ENCODE results near the gene MTA1.
A peak's percentile ranks its signal among the peaks of the same experiment; 100 is the strongest.

MTA1 gene

GRCh38 chr14:105491366-105491973 is 71.8 kb downstream of the MTA1 start:
- 1% methylated on average over 48 of the region's 53 CpGs for WGBS (ENCODE audit: insufficient coverage)
- DNase-seq, result peak; percentile 75 to 83 (median 82)
- no peaks in the 10 kb centered on the region for H3K9me3 ChIP-seq (ENCODE audit: control extremely low read depth in 1 of 5, control insufficient read depth in 4 of 5, insufficient read depth in 2 of 5, low read depth in 1 of 5, low read length in 4 of 5)
- CTCF ChIA-PET, result interaction anchor here (1.5 to 5.2 kb wide), 3 partner anchors 10 to 118 kb away, joined by 3 to 68 read pairs (median 21); no protein-coding TSS in a partner anchor
- H3K27me3 ChIP-seq (replicated peaks in 2 of 5; ENCODE audit: control insufficient read depth in 4 of 5, insufficient read depth in 5 of 5, low read length in 4 of 5), result peaks cover 0 to 22% (median 2%) of the 10 kb centered on the region in 5 experiments
- peaks cover 0 to 48% (median 45%) of the 10 kb centered on the region in 4 experiments for H3K4me1 ChIP-seq (ENCODE audit: control extremely low read depth in 1 of 4, control insufficient read depth in 4 of 4, insufficient read depth in 4 of 4, low read length in 3 of 4)
- H3K4me3 ChIP-seq (ENCODE audit: control insufficient read depth in 1 of 7, extremely low read depth in 1 of 7, insufficient read depth in 4 of 7, low read depth in 2 of 7, low read length in 6 of 7), result peak overlapping the region; percentile 43 to 83 (median 75)
- peaks cover 2 to 16% (median 6%) of the 10 kb centered on the region in 4 experiments for H3K36me3 ChIP-seq (ENCODE audit: control insufficient read depth in 4 of 4, insufficient read depth in 4 of 4, low read length in 3 of 4)
- H3K27ac ChIP-seq (ENCODE audit: insufficient read depth in 1 of 2, low read depth in 1 of 2, low read length in 2 of 2, poor library complexity in 1 of 2, severe bottlenecking in 2 of 2), result peak overlapping the region; percentile 70 to 88
- POLR2A ChIA-PET, result interaction anchor here (2.6 kb wide), 1 partner anchor 10 kb away, joined by 23 read pairs; no protein-coding TSS in a partner anchor

GRCh38 chr14:105492031-105492970 is 72.7 kb downstream of the MTA1 start:
- Histone ChIP-seq H3K36me3 (ENCODE audit: control insufficient read depth in 4 of 4, insufficient read depth in 4 of 4, low read length in 3 of 4) (peaks cover 2 to 16% (median 6%) of the 10 kb centered on the region in 4 experiments), H3K4me1 (ENCODE audit: control extremely low read depth in 1 of 4, control insufficient read depth in 4 of 4, insufficient read depth in 4 of 4, low read length in 3 of 4) (peaks cover 0 to 40% (median 37%) of the 10 kb centered on the region in 4 experiments), H3K4me3 (ENCODE audit: control insufficient read depth in 1 of 7, extremely low read depth in 1 of 7, insufficient read depth in 4 of 7, low read depth in 2 of 7, low read length in 6 of 7) (peak overlapping the region in 3 of 7 experiments; percentile 79 to 83 (median 83)), H3K27me3 (replicated peaks in 2 of 5; ENCODE audit: control insufficient read depth in 4 of 5, insufficient read depth in 5 of 5, low read length in 4 of 5) (peaks cover 0 to 14% (median 2%) of the 10 kb centered on the region in 5 experiments), H3K9me3 (ENCODE audit: control extremely low read depth in 1 of 5, control insufficient read depth in 4 of 5, insufficient read depth in 2 of 5, low read depth in 1 of 5, low read length in 4 of 5) (no peaks in the 10 kb centered on the region), H3K27ac (ENCODE audit: insufficient read depth in 1 of 2, low read depth in 1 of 2, low read length in 2 of 2, poor library complexity in 1 of 2, severe bottlenecking in 2 of 2) (no peak overlapping the region)
- ChIA-PET POLR2A (no interaction called here), CTCF (interaction anchor here (1.5 to 5.2 kb wide), 3 partner anchors 11 to 119 kb away, joined by 3 to 68 read pairs (median 21); no protein-coding TSS in a partner anchor)
- WGBS (ENCODE audit: insufficient coverage), result 95% methylated on average over 21 of the region's 24 CpGs
- no peak for DNase-seq

GRCh38 chr14:105492971-105493871 is 73.6 kb downstream of the MTA1 start:
- Histone ChIP-seq H3K36me3 (ENCODE audit: control insufficient read depth in 4 of 4, insufficient read depth in 4 of 4, low read length in 3 of 4) (peaks cover 2 to 16% (median 6%) of the 10 kb centered on the region in 4 experiments), H3K9me3 (ENCODE audit: control extremely low read depth in 1 of 5, control insufficient read depth in 4 of 5, insufficient read depth in 2 of 5, low read depth in 1 of 5, low read length in 4 of 5) (no peaks in the 10 kb centered on the region), H3K27me3 (replicated peaks in 2 of 5; ENCODE audit: control insufficient read depth in 4 of 5, insufficient read depth in 5 of 5, low read length in 4 of 5) (peaks cover 0 to 5% (median 0%) of the 10 kb centered on the region in 5 experiments), H3K4me1 (ENCODE audit: control extremely low read depth in 1 of 4, control insufficient read depth in 4 of 4, insufficient read depth in 4 of 4, low read length in 3 of 4) (peaks cover 0 to 31% (median 28%) of the 10 kb centered on the region in 4 experiments), H3K27ac (ENCODE audit: insufficient read depth in 1 of 2, low read depth in 1 of 2, low read length in 2 of 2, poor library complexity in 1 of 2, severe bottlenecking in 2 of 2) (no peak overlapping the region), H3K4me3 (ENCODE audit: control insufficient read depth in 1 of 7, extremely low read depth in 1 of 7, insufficient read depth in 4 of 7, low read depth in 2 of 7, low read length in 6 of 7) (no peak overlapping the region)
- WGBS (ENCODE audit: insufficient coverage), result 95% methylated on average over 12 of the region's 20 CpGs
- POLR2A ChIA-PET, result no interaction called here
- CTCF ChIA-PET, result interaction anchor here (1.5 to 5.2 kb wide), 3 partner anchors 11 to 120 kb away, joined by 3 to 68 read pairs (median 21); no protein-coding TSS in a partner anchor
- DNase-seq, result no peak

- no peak overlapping the region for H3K4me3 ChIP-seq (ENCODE audit: control insufficient read depth in 1 of 7, extremely low read depth in 1 of 7, insufficient read depth in 4 of 7, low read depth in 2 of 7, low read length in 6 of 7)
- no peaks in the 10 kb centered on the region for H3K27me3 ChIP-seq (replicated peaks in 2 of 5; ENCODE audit: control insufficient read depth in 4 of 5, insufficient read depth in 5 of 5, low read length in 4 of 5)
- ChIA-PET POLR2A (no interaction called here), CTCF (interaction anchor here (3.4 kb wide), 1 partner anchor 12 kb away, joined by 21 read pairs; no protein-coding TSS in a partner anchor)
- H3K36me3 ChIP-seq (ENCODE audit: control insufficient read depth in 4 of 4, insufficient read depth in 4 of 4, low read length in 3 of 4), result peaks cover 2 to 16% (median 6%) of the 10 kb centered on the region in 4 experiments
- 95% methylated on average over 13 of the region's 16 CpGs for WGBS (ENCODE audit: insufficient coverage)
- no peak for DNase-seq
- H3K27ac ChIP-seq (ENCODE audit: insufficient read depth in 1 of 2, low read depth in 1 of 2, low read length in 2 of 2, poor library complexity in 1 of 2, severe bottlenecking in 2 of 2), result no peak overlapping the region
- H3K9me3 ChIP-seq (ENCODE audit: control extremely low read depth in 1 of 5, control insufficient read depth in 4 of 5, insufficient read depth in 2 of 5, low read depth in 1 of 5, low read length in 4 of 5), result no peaks in the 10 kb centered on the region
- H3K4me1 ChIP-seq (ENCODE audit: control extremely low read depth in 1 of 4, control insufficient read depth in 4 of 4, insufficient read depth in 4 of 4, low read length in 3 of 4), result peaks cover 0 to 23% (median 20%) of the 10 kb centered on the region in 4 experiments
Measured at GRCh38 chr14:105493921-105494605, 74.4 kb downstream of the MTA1 start.

DNA sequence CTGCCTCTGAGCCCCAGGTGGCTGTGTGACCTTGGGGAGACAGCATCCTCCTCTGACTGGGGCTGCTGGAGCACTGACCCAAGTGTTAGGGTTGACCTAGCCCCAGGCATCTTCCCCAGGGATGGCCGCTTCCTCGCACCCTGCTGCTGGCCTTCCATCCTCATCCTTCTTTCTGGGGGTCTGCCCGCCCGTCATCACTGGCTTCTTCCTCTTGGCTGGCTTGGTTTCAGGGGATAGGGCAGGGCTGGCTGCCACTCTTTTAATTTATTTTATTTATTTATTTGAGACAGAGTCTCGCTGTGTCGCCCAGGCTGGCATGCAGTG is 74.9 kb downstream of the MTA1 start:
- ChIA-PET POLR2A (no interaction called here), CTCF (interaction anchor here (3.4 kb wide), 1 partner anchor 13 kb away, joined by 21 read pairs; no protein-coding TSS in a partner anchor)
- Histone ChIP-seq H3K27ac (ENCODE audit: insufficient read depth in 1 of 2, low read depth in 1 of 2, low read length in 2 of 2, poor library complexity in 1 of 2, severe bottlenecking in 2 of 2) (no peak overlapping the region), H3K4me1 (ENCODE audit: control extremely low read depth in 1 of 4, control insufficient read depth in 4 of 4, insufficient read depth in 4 of 4, low read length in 3 of 4) (peaks cover 0 to 18% (median 15%) of the 10 kb centered on the region in 4 experiments), H3K4me3 (ENCODE audit: control insufficient read depth in 1 of 7, extremely low read depth in 1 of 7, insufficient read depth in 4 of 7, low read depth in 2 of 7, low read length in 6 of 7) (no peak overlapping the region), H3K27me3 (replicated peaks in 2 of 5; ENCODE audit: control insufficient read depth in 4 of 5, insufficient read depth in 5 of 5, low read length in 4 of 5) (no peaks in the 10 kb centered on the region), H3K9me3 (ENCODE audit: control extremely low read depth in 1 of 5, control insufficient read depth in 4 of 5, insufficient read depth in 2 of 5, low read depth in 1 of 5, low read length in 4 of 5) (no peaks in the 10 kb centered on the region), H3K36me3 (ENCODE audit: control insufficient read depth in 4 of 4, insufficient read depth in 4 of 4, low read length in 3 of 4) (peaks cover 2 to 16% (median 6%) of the 10 kb centered on the region in 4 experiments)
- WGBS (ENCODE audit: insufficient coverage), result 98% methylated on average over 5 of the region's 6 CpGs
- DNase-seq, result no peak

Measured in common myeloid progenitor, CD34-positive (primary cell).